Measurements from ENCODE around the gene C8A. TPM values are rescaled to one million over a fixed set of nuclear protein-coding genes. Genes with fewer than 3 reads are reported as not detected.

The C8A gene
- total RNA-seq, 2 experiments from 2014 or later: not detected

- intact Hi-C loops (cut with DNase I, micrococcal nuclease): no loop called here
- Mint-ChIP-seq H3K4me3 (no peak overlapping the region), H3K27ac (no peak overlapping the region), H3K27me3 (no peaks in the 10 kb centered on the region), H3K36me3 (ENCODE audit: low read depth) (no peaks in the 10 kb centered on the region), H3K9me3 (peaks cover 6% of the 10 kb centered on the region), H3K4me1 (ENCODE audit: low read depth) (no peaks in the 10 kb centered on the region)
- no peak for DNase-seq
- H3K27ac ChIP-seq (ENCODE audit: low read depth in 1 of 2, low read length in 2 of 2): no peak overlapping the region
- H3K36me3 ChIP-seq (ENCODE audit: insufficient read depth, low read length): no peaks in the 10 kb centered on the region
- H3K27me3 ChIP-seq (ENCODE audit: control insufficient read depth in 1 of 2, insufficient read depth in 2 of 2, low read length in 2 of 2): peaks cover 0 to 3% of the 10 kb centered on the region in 2 experiments
- TF ChIP-seq CTCF (IDR thresholded peaks at IDR 0.05): no peak
- H3K9me3 ChIP-seq (ENCODE audit: control insufficient read depth in 1 of 2, insufficient read depth in 1 of 2, low read length in 2 of 2): no peaks in the 10 kb centered on the region
- H3K4me3 ChIP-seq (ENCODE audit: low read length): no peak overlapping the region
- CTCF ChIA-PET: no interaction called here
- no peak for ATAC-seq (ENCODE audit: poor library complexity)
- H3K4me1 ChIP-seq (ENCODE audit: insufficient read depth, low read length): no peaks in the 10 kb centered on the region
- POLR2A ChIA-PET: no interaction called here
These were observed 93.9 kb downstream of the C8A start for GRCh38 chr1:56948403-56949023.

DNA sequence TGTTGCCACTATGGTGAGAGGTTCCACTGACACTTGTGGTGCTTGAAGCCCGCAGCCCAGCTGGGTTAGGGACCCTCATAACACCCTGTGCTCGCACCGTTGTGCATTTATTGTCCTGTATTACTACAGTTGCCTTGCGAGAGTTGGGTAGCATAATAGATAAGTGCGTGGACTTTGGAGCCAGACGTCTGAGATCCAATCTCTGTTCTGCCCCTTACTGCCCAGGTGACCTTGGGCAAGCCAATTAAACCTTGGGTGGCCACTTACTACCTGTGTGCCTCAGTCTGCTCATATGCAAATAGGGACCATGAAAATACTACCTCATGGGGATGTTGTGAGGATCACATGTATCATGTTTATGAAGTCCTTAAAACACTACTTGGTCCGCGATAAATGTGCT is 97.9 kb downstream of the C8A start:
- CTCF ChIA-PET: no interaction called here
- H3K27me3 ChIP-seq (ENCODE audit: control insufficient read depth in 1 of 2, insufficient read depth in 2 of 2, low read length in 2 of 2): no peaks in the 10 kb centered on the region
- H3K4me3 ChIP-seq (ENCODE audit: low read length): no peak overlapping the region
- no peaks in the 10 kb centered on the region for H3K36me3 ChIP-seq (ENCODE audit: insufficient read depth, low read length)
- POLR2A ChIA-PET: no interaction called here
- H3K27ac ChIP-seq (ENCODE audit: low read depth in 1 of 2, low read length in 2 of 2): no peak overlapping the region
- no peak for ATAC-seq (ENCODE audit: poor library complexity)
- H3K9me3 ChIP-seq (ENCODE audit: control insufficient read depth in 1 of 2, insufficient read depth in 1 of 2, low read length in 2 of 2): no peaks in the 10 kb centered on the region
- Mint-ChIP-seq H3K27ac (no peak overlapping the region), H3K27me3 (peaks cover 8% of the 10 kb centered on the region), H3K9me3 (peaks cover 2% of the 10 kb centered on the region), H3K4me3 (no peak overlapping the region), H3K4me1 (ENCODE audit: low read depth) (no peaks in the 10 kb centered on the region), H3K36me3 (ENCODE audit: low read depth) (no peaks in the 10 kb centered on the region)
- no peak for TF ChIP-seq CTCF (IDR thresholded peaks at IDR 0.05)
- intact Hi-C loops (cut with DNase I, micrococcal nuclease): no loop called here
- H3K4me1 ChIP-seq (ENCODE audit: insufficient read depth, low read length): no peaks in the 10 kb centered on the region
- DNase-seq: no peak

- no peak overlapping the region for H3K4me3 Mint-ChIP-seq
- H3K27me3 Mint-ChIP-seq: peaks cover 8% of the 10 kb centered on the region
- DNase-seq (no peak), ATAC-seq (ENCODE audit: poor library complexity) (no peak)
- Histone ChIP-seq H3K27me3 (ENCODE audit: control insufficient read depth in 1 of 2, insufficient read depth in 2 of 2, low read length in 2 of 2) (no peaks in the 10 kb centered on the region), H3K4me1 (ENCODE audit: insufficient read depth, low read length) (no peaks in the 10 kb centered on the region), H3K4me3 (ENCODE audit: low read length) (no peak overlapping the region), H3K36me3 (ENCODE audit: insufficient read depth, low read length) (no peaks in the 10 kb centered on the region), H3K9me3 (ENCODE audit: control insufficient read depth in 1 of 2, insufficient read depth in 1 of 2, low read length in 2 of 2) (no peaks in the 10 kb centered on the region), H3K27ac (ENCODE audit: low read depth in 1 of 2, low read length in 2 of 2) (no peak overlapping the region)
- ChIA-PET CTCF (no interaction called here), POLR2A (no interaction called here)
- intact Hi-C loops (cut with DNase I, micrococcal nuclease): no loop called here
- no peak overlapping the region for H3K27ac Mint-ChIP-seq
- H3K9me3 Mint-ChIP-seq: peaks cover 2% of the 10 kb centered on the region
- H3K4me1 Mint-ChIP-seq (ENCODE audit: low read depth): no peaks in the 10 kb centered on the region
- TF ChIP-seq CTCF (IDR thresholded peaks at IDR 0.05): no peak
- no peaks in the 10 kb centered on the region for H3K36me3 Mint-ChIP-seq (ENCODE audit: low read depth)
These were observed 98.8 kb downstream of the C8A start for GRCh38 chr1:56953386-56953785.

Measured in CD4-positive, alpha-beta T cell (primary cell).